GM18909 (cell line): ENCODE data around the gene ABL1.
A peak's percentile ranks its signal among the peaks of the same experiment; 100 is the strongest.
"Not testable (repeated sequence)": the region's sequence is repeated elsewhere in the genome, so short reads cannot be mapped to it uniquely, and the experiment has no call there.

Experiments used
- ATAC-seq: cut with Tn5 transposase; IDR thresholded peaks from one replicate; pipeline ENCODE4 v1.9.1; 2021; ENCODE audit warnings: mild to moderate bottlenecking; ENCODE audit not compliant: unreplicated experiment, poor library complexity

Gene ABL1

GRCh38 chr9:130834371-130835336 is at the start of gene ABL1:
Gene ABL1 (plus strand): TSS chr9:130835254. CDS start chr9:130835447, 193 bp downstream.
- ATAC-seq = peak; percentile 72

- no peak for ATAC-seq
These were observed 49.0 kb upstream of the ABL1 start for GRCh38 chr9:130785940-130786508.

GRCh38 chr9:130786526-130786925 is 48.5 kb upstream of the ABL1 start:
- ATAC-seq = no peak

GRCh38 chr9:130789747-130790672 is 45.0 kb upstream of the ABL1 start:
- no peak for ATAC-seq

- ATAC-seq = no peak
These were observed 43.7 kb upstream of the ABL1 start for GRCh38 chr9:130791303-130791894.

GRCh38 chr9:130793589-130793988 is 41.5 kb upstream of the ABL1 start:
- no peak for ATAC-seq

- ATAC-seq = not testable (repeated sequence)
These were observed 41.0 kb upstream of the ABL1 start for GRCh38 chr9:130794021-130794420.

GRCh38 chr9:130794423-130794822 is 40.6 kb upstream of the ABL1 start:
- ATAC-seq = not testable (repeated sequence)

GRCh38 chr9:130794923-130795495 is 40.0 kb upstream of the ABL1 start:
- no peak for ATAC-seq

GRCh38 chr9:130803116-130803515 is 31.9 kb upstream of the ABL1 start:
- ATAC-seq = not testable (repeated sequence)

- ATAC-seq = no peak
These were observed 29.3 kb upstream of the ABL1 start for GRCh38 chr9:130805510-130806326.

- no peak for ATAC-seq
These were observed 28.7 kb upstream of the ABL1 start for GRCh38 chr9:130806327-130806716.

- no peak for ATAC-seq
These were observed 24.4 kb upstream of the ABL1 start for GRCh38 chr9:130810609-130811136.

GRCh38 chr9:130815242-130815808 is 19.7 kb upstream of the ABL1 start:
- no peak for ATAC-seq

- no peak for ATAC-seq
These were observed 17.1 kb upstream of the ABL1 start for GRCh38 chr9:130817914-130818313.

GRCh38 chr9:130820135-130820738 is 14.8 kb upstream of the ABL1 start:
- ATAC-seq = no peak

- ATAC-seq = no peak
These were observed 11.6 kb upstream of the ABL1 start for GRCh38 chr9:130823435-130823834.

- ATAC-seq = no peak
These were observed 11.0 kb upstream of the ABL1 start for GRCh38 chr9:130824079-130824478.
